GM19455 (cell line): ENCODE data around the gene VASN.
"Not testable (repeated sequence)": the region's sequence is repeated elsewhere in the genome, so short reads cannot be mapped to it uniquely, and the experiment has no call there.

Experiments
- ATAC-seq: cut with Tn5 transposase; IDR thresholded peaks from one replicate; pipeline ENCODE4 v1.9.1; 2021; ENCODE audit not compliant: unreplicated experiment

The VASN gene

GRCh38 chr16:4383591-4384444, 12.2 kb downstream of the VASN start:
- no peak for ATAC-seq

GRCh38 chr16:4384509-4384942, 12.9 kb downstream of the VASN start:
- ATAC-seq: no peak

GRCh38 chr16:4385066-4385788, 13.6 kb downstream of the VASN start:
- no peak for ATAC-seq

GRCh38 chr16:4385789-4386450, 14.3 kb downstream of the VASN start:
- ATAC-seq: no peak

- no peak for ATAC-seq
These were observed 14.8 kb downstream of the VASN start for GRCh38 chr16:4386451-4386805.

GRCh38 chr16:4386951-4387565, 15.4 kb downstream of the VASN start:
- no peak for ATAC-seq

GRCh38 chr16:4387781-4388180, 16.1 kb downstream of the VASN start:
- ATAC-seq: no peak

- no peak for ATAC-seq
These were observed 16.8 kb downstream of the VASN start for GRCh38 chr16:4388271-4389021.

GRCh38 chr16:4389051-4389955, 17.7 kb downstream of the VASN start:
- ATAC-seq: no peak

- no peak for ATAC-seq
These were observed 18.9 kb downstream of the VASN start for GRCh38 chr16:4390266-4391260.

GRCh38 chr16:4391631-4392381, 20.2 kb downstream of the VASN start:
- ATAC-seq: no peak

- ATAC-seq: no peak
These were observed 21.0 kb downstream of the VASN start for GRCh38 chr16:4392382-4393239.

- no peak for ATAC-seq
These were observed 21.6 kb downstream of the VASN start for GRCh38 chr16:4393240-4393600.

GRCh38 chr16:4393850-4394249, 22.2 kb downstream of the VASN start:
- not testable (repeated sequence) for ATAC-seq

- no peak for ATAC-seq
These were observed 23.5 kb downstream of the VASN start for GRCh38 chr16:4395055-4395726.

- no peak for ATAC-seq
These were observed 27.5 kb downstream of the VASN start for GRCh38 chr16:4399001-4399730.
